Mucosa of descending colon (tissue), 3 donors: ENCODE data around the gene DUS2. TPM values are rescaled to one million over a fixed set of nuclear protein-coding genes. Genes with fewer than 3 reads are reported as not detected.

Source experiments
- ATAC-seq: fragments of 200-7000 bp; cut with Tn5 transposase; one replicate; pipeline ENCODE4 v1.9.1; 2020; ENCODE audit warnings: mild to moderate bottlenecking, moderate library complexity
- DNase-seq, 3 donors: peaks; one replicate each; pipeline ENCODE4 v3.0.0-alpha.2; 2020
- H3K36me3 ChIP-seq: fragments of 200-600 bp; one replicate; pipeline ENCODE4 v1.8.0; 2021; ENCODE audit warnings: low read depth, mild to moderate bottlenecking
- H3K4me1 ChIP-seq: fragments of 200-600 bp; one replicate; pipeline ENCODE4 v1.8.0; 2021; ENCODE audit warnings: low read depth, mild to moderate bottlenecking
- H3K4me3 ChIP-seq: fragments of 200-600 bp; one replicate; pipeline ENCODE4 v1.8.0; 2021; ENCODE audit warnings: mild to moderate bottlenecking
- H3K9me3 ChIP-seq: fragments of 200-600 bp; one replicate; pipeline ENCODE4 v1.8.0; 2021; ENCODE audit warnings: mild to moderate bottlenecking
- intact Hi-C, 2 donors: fragments of 100-400 bp; cut with DNase I in 1 of 2; cut with micrococcal nuclease in 1 of 2; formaldehyde crosslinking; loops; one replicate each; pipeline versions ENCODE4 v1.11.0 to v1.11.1; 2022; cut with DNase I, micrococcal nuclease
- total RNA-seq, 3 donors: library from RNA; stranded (reverse); fragmentation: NEBNext Ultra II Directional in 2 of 3; extraction: Animal tissue kit (Norgen Biotek cat#: 25700) in 2 of 3; gene quantifications; one replicate each; pipeline versions ENCODE4 v1.2.1 to v1.2.4, GENCODE V29; 2021 to 2023
- TF ChIP-seq, protein P1 (sequence below): fragments of 200-600 bp; IDR thresholded peaks from one replicate; pipeline ENCODE4 v1.8.0; 2022; ENCODE audit warnings: antibody characterized with exemption, mild to moderate bottlenecking
- donor health status: DM: no; HTN: no; CAD: no; lungs with moderate emphysema.
- donor health status: DM: no; HTN: no; CAD: no.
- donor health status: DM: no; HTN: yes; CAD: no.

DUS2 gene
- total RNA-seq, 3 donors from 2014 or later, result 11.6 to 13.5 (median 12.6) TPM

- TF ChIP-seq, protein P1, sequence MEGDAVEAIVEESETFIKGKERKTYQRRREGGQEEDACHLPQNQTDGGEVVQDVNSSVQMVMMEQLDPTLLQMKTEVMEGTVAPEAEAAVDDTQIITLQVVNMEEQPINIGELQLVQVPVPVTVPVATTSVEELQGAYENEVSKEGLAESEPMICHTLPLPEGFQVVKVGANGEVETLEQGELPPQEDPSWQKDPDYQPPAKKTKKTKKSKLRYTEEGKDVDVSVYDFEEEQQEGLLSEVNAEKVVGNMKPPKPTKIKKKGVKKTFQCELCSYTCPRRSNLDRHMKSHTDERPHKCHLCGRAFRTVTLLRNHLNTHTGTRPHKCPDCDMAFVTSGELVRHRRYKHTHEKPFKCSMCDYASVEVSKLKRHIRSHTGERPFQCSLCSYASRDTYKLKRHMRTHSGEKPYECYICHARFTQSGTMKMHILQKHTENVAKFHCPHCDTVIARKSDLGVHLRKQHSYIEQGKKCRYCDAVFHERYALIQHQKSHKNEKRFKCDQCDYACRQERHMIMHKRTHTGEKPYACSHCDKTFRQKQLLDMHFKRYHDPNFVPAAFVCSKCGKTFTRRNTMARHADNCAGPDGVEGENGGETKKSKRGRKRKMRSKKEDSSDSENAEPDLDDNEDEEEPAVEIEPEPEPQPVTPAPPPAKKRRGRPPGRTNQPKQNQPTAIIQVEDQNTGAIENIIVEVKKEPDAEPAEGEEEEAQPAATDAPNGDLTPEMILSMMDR, result no peak
- Histone ChIP-seq H3K9me3 (no peaks in the 10 kb centered on the region), H3K4me1 (no peaks in the 10 kb centered on the region), H3K4me3 (no peak overlapping the region), H3K36me3 (no peaks in the 10 kb centered on the region)
- intact Hi-C loops, result no loop called here
- ATAC-seq (no peak), DNase-seq (no peak)
These were observed 23.0 kb downstream of the DUS2 start for GRCh38 chr16:68046106-68046505.

- intact Hi-C loops, result no loop called here
- H3K9me3 ChIP-seq, result no peaks in the 10 kb centered on the region
- no peak for DNase-seq
- no peaks in the 10 kb centered on the region for H3K36me3 ChIP-seq
- TF ChIP-seq, protein P1, result no peak
- no peaks in the 10 kb centered on the region for H3K4me1 ChIP-seq
- no peak for ATAC-seq
- H3K4me3 ChIP-seq, result no peak overlapping the region
These were observed 24.9 kb downstream of the DUS2 start for GRCh38 chr16:68047987-68048386.

DNA sequence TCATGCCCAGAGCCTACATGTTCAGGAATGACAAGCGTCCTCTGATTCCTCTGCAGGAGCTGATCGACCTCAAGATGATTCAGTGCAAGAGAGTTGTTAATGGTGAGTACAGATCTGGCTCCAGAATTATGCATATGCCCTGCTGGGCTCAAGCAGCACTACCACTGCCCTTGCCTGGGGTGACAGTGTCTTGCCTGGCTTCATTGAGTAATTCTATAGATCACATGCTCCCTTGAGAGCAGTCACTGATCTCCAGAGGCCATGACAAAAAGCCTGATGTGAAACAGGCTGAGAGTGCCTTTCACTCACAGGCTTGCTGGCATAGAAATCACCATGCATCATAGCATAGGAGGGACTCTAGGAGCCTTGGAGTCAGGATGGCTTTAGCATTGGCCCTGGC is 26.4 kb downstream of the DUS2 start:
- intact Hi-C loops, result no loop called here
- no peaks in the 10 kb centered on the region for H3K36me3 ChIP-seq
- no peak for ATAC-seq
- H3K4me3 ChIP-seq, result no peak overlapping the region
- TF ChIP-seq, protein P1, result no peak
- no peak for DNase-seq
- H3K9me3 ChIP-seq, result no peaks in the 10 kb centered on the region
- no peaks in the 10 kb centered on the region for H3K4me1 ChIP-seq

DNA sequence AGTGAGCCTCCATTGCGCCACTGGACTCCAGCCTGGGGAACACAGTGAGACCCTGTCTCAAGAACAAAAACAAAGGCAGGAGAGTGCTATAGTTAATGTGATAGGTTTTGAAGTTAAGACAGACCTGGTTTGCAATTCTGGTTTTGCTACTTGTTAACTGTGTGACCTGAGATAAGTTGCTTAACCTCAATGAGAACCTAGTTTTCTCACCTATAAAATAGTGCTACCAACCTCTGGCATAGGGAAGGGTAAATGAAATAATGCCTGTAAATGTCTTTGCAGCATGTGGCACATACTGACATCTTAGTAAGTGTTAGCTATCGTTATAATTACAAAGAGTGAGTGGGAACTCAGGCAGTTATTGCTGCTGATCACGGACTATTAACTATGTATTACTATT is 32.3 kb downstream of the DUS2 start:
- TF ChIP-seq, protein P1, result no peak
- intact Hi-C loops, result no loop called here
- Histone ChIP-seq H3K4me1 (no peaks in the 10 kb centered on the region), H3K4me3 (no peak overlapping the region), H3K36me3 (no peaks in the 10 kb centered on the region), H3K9me3 (no peaks in the 10 kb centered on the region)
- no peak for DNase-seq
- ATAC-seq, result no peak

GRCh38 chr16:68059804-68060203 is 36.7 kb downstream of the DUS2 start:
- ATAC-seq (no peak), DNase-seq (no peak)
- TF ChIP-seq, protein P1, result no peak
- H3K4me3 ChIP-seq, result no peak overlapping the region
- peaks cover 2% of the 10 kb centered on the region for H3K4me1 ChIP-seq
- no peaks in the 10 kb centered on the region for H3K9me3 ChIP-seq
- intact Hi-C loops, result no loop called here
- no peaks in the 10 kb centered on the region for H3K36me3 ChIP-seq

GRCh38 chr16:68061396-68061795 is 38.3 kb downstream of the DUS2 start:
- no peaks in the 10 kb centered on the region for H3K9me3 ChIP-seq
- peaks cover 4% of the 10 kb centered on the region for H3K4me1 ChIP-seq
- TF ChIP-seq, protein P1, result no peak
- H3K36me3 ChIP-seq, result no peaks in the 10 kb centered on the region
- intact Hi-C loops, result no loop called here
- no peak overlapping the region for H3K4me3 ChIP-seq
- no peak for DNase-seq
- no peak for ATAC-seq
